Keratinocyte (primary cell): ENCODE results near the gene OR4Q2.

Source experiments
- EZH2 ChIP-seq: IDR thresholded peaks from one replicate; pipeline ENCODE4 v1.6.1; 2012; ENCODE audit warnings: inconsistent platforms, mild to moderate bottlenecking, low read length, moderate library complexity
- TF ChIP-seq, protein P1 (sequence below), 3 experiments: IDR thresholded peaks in 1 of 3; conservative IDR thresholded peaks in 1 of 3; optimal IDR thresholded peaks in 1 of 3; 2 replicates in 2 of 3; 3 replicates in 1 of 3; pipeline versions ENCODE3 to v1.5.1; 2011; ENCODE audit warnings: low read length in 3 of 3, mild to moderate bottlenecking in 3 of 3, moderate library complexity in 2 of 3, control low read depth in 1 of 3, inconsistent platforms in 1 of 3; ENCODE audit not compliant: insufficient read depth in 2 of 3; ENCODE audit errors: extremely low read depth in 1 of 3

DNA sequence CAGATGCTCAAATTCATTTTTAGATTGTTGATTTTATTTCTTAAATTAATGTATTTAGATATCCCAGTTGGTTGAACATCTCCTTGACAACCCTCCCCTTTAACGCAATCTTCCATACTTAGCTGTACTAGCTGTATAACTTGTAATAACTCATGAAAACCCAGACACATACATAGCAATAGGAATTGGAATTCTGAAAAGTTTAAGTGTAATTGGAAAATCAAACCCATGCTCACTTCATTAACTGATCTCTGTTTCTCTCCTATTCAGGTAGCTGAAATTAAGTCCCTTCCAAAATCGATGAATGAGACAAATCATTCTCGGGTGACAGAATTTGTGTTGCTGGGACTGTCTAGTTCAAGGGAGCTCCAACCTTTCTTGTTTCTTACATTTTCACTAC, 26.7 kb upstream of the OR4Q2 start, which contains the start of gene OR4K15:
- TF ChIP-seq, protein P1, sequence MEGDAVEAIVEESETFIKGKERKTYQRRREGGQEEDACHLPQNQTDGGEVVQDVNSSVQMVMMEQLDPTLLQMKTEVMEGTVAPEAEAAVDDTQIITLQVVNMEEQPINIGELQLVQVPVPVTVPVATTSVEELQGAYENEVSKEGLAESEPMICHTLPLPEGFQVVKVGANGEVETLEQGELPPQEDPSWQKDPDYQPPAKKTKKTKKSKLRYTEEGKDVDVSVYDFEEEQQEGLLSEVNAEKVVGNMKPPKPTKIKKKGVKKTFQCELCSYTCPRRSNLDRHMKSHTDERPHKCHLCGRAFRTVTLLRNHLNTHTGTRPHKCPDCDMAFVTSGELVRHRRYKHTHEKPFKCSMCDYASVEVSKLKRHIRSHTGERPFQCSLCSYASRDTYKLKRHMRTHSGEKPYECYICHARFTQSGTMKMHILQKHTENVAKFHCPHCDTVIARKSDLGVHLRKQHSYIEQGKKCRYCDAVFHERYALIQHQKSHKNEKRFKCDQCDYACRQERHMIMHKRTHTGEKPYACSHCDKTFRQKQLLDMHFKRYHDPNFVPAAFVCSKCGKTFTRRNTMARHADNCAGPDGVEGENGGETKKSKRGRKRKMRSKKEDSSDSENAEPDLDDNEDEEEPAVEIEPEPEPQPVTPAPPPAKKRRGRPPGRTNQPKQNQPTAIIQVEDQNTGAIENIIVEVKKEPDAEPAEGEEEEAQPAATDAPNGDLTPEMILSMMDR (optimal IDR thresholded peaks at IDR 0.05 in 1 of 3, IDR thresholded peaks at IDR 0.05 in 1 of 3, conservative IDR thresholded peaks at IDR 0.05 in 1 of 3; ENCODE audit: extremely low read depth in 1 of 3, insufficient read depth in 2 of 3, low read length in 3 of 3): no peak
- TF ChIP-seq EZH2: no peak
